HG03025 (cell line): ENCODE data around the gene ZNF492.
"Not testable (repeated sequence)": the region's sequence is repeated elsewhere in the genome, so short reads cannot be mapped to it uniquely, and the experiment has no call there.

Source experiments
- ATAC-seq: cut with Tn5 transposase; IDR thresholded peaks from one replicate; pipeline ENCODE4 v1.9.1; 2021; ENCODE audit warnings: mild to moderate bottlenecking, moderate library complexity; ENCODE audit not compliant: unreplicated experiment, low FRiP score

ZNF492 gene

DNA sequence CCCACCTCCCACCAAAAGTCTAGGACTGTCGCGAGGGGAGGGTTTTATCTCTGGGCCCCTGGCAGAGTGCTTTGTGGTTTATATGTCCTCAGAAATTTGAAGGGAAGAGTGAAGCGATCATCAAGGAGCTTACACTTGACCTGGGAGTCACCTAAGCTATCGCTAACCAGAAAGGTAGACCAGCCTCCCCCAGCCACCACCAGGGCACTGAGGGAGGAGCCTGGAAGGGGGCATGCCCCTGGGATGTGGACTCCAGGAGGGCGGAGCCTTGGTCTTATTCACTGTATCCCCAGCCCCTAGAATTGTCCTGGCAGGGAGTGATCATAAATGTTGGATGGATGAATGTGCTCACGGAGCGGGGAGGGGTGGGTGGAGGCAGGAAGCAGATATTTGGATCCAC lies 16.9 kb upstream of the ZNF492 start:
- not testable (repeated sequence) for ATAC-seq

DNA sequence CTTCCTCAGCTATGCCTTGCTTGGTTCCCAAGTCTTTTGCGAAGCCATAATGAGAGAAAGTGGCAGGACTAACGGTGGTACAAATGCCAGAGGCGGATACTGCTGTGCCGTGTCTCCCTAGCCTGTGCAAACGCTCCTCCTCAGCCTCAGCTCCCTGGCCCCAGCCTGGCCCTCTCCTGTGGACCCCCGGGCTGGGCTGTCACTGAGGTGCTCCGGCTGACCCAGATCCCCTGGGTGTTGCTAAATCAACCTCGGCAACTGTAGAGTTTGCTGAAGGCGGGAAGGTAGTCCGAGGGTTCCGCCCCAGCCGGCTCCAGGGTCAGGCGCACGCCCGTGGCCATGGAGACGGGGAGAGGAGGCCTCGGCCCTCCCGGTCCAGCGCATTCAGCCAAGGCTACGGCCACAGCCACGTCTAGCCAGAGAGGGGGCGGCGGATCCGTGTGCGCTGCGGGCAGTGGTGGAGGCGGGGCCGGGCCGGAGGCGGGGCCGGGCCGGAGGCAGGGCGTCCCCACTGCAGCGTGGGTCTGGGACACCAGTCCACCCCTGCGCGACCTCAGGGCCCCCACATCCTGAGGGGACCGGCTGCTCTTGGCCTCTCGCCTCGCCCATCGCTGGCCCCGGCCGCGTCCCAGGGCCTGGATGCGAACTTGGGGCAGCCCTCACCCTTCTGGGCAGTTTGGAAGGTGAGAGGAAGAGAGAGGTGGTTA lies 16.4 kb upstream of the ZNF492 start:
- no peak for ATAC-seq

DNA sequence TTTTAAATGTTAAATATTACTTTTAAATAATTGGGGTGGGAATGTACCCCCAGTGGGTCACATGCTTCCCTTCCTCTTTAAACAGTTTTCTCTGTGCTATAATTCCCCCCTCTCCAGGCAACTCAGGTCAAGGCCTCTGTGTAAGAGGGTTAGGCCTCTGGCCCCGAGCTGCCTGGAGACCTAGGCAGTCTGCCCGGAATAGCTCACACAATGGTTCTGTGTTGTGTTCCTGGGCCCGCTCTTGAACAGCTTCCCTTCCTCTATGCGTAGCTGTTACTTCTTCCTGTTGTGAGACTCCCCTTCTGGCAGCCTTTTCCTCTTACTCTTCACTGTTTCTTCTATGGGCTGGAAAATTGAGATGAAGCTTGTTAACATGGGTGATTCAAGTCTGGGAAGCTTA lies 14.8 kb upstream of the ZNF492 start:
- no peak for ATAC-seq

DNA sequence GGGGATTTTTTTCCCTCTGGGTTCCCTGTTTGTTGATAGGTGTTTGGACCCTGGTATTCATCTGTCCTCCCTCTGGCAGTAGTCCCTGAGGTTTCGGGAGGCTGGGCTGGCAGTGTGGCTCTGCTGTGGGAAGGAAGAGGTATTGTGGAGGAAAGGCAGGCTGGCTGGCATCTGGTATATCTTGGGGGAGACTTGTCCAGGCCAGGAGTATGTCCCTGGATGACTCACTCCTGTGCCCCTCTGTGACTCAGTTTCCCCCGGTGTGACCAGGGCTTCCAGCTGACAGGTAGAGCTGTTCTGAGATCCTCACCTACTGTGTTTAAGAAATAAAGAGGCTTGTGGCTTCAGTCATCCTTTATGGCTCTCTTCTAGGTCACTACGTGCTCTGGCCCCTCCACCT lies 14.2 kb upstream of the ZNF492 start:
- ATAC-seq: no peak

DNA sequence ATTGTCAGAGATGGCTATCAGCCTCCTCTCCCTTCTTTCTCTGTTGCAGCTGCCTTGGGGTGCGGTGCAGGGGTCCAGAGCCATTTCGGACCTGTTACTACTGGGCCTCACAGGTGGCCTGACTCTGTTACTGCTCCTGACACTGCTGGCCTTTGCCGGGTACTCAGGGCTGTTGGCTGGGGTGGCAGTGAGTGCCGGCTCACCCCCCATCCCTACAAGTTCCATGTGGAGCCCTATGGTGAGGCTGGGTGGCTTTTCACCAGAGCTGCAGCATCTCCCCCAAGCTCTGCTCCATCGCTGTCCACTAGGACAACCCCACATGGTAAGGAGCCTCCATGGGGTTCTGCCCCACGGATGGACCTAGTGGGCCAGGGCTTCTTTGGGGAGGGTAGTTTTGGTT lies 13.7 kb upstream of the ZNF492 start:
- ATAC-seq: no peak

DNA sequence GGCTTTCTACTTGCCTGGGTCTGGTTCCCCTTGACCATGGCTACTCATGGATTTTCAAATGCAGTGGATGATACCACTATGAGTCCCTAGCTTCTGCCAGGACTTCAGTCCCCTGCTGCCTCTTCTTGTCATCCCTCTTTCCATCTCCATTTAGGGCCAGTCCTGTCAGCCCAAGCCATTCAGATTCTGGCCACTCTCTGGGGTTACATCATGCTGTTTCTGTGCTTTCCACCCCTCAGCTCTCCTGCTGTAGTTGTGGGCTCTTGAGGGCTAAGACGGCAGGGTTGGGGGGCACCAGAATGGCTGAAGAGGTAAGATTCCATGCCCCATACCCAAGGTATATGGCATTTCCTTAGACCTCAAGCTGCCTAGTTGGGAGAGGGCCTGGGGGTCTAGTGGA lies 13.2 kb upstream of the ZNF492 start:
- ATAC-seq: no peak

DNA sequence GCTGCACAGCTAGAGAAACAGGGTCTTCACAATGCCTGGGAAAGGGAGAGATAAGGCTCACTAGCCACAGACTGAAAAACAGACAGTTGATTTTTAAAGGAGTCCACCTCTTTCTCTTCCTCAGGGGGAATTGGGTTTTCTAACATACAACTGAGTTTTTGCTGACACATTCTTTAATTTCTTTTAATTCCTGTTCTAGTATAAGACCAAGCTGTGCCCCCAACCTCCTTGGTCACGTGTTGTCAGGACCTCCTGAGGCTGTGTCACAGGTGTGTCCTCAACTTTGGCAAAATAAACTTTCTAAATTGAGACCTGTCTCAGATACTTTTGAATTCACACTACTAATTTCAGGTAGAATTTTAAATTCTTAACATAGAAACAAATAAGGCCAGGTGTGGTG lies 12.1 kb upstream of the ZNF492 start:
- ATAC-seq: no peak

DNA sequence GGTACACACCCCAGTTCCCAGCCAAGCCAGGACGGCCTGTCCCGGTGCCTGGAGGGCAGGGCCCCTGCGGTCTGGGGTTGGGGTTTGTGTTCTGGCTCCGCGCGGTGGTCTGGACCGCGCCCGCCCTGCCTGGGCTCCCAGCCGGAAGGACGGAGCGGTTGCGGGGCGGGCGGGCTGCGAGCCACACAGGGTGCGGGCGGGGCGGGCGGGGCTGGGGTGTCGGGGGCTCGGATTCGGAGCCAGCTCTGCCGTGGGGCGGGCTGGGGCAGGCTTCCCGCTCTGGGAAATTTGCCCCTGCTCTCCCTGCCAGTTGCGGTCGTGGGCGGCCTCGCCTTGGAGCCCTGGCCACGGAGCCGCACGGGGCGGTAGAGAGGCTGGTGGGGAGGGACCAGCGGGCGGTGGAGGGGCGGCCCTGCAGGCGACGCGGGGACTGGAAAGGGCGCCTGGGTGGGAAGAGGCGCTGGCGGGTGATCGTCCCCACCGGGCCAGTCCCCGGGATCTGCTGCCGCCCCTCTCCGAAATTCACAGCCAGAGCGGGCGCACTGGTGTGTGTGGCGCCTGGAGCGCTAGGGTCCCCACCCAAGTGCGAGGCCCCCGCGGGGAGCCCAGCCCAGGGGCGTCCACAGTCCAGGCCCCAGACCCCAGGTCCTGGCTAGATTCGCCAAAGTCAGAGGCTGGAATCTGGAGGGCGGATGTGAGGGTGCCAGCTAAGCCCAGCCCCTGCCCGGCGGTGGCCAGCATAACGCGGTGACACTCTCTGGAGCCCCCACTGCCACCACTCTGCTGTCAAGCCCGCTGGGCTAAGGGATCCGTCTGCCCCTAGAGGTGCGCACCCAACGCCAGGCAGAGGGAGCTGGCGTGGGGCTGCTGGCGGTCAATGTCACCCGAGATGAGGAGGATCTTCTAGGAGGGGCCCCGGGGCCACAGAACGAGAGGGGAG lies 11.0 kb upstream of the ZNF492 start:
- no peak for ATAC-seq

DNA sequence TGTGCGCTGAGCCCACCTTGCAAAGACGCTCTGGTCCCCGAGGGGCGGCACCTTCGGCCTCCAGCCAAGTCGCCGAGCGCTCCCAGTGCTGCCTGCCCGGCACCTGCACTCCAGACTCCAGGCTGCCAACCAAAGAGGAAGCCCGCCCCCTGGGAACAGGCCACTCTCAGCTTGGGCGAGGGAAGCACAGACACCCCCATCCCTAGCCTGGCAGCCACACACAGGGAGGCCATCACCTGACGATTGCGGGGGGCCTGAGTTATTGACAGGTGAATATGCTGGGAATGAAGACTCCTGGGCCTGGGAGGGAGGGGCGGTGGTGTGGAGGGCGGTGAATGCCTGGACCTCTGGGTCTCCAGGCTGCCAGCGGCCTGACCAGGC lies 10.3 kb upstream of the ZNF492 start:
- no peak for ATAC-seq

DNA sequence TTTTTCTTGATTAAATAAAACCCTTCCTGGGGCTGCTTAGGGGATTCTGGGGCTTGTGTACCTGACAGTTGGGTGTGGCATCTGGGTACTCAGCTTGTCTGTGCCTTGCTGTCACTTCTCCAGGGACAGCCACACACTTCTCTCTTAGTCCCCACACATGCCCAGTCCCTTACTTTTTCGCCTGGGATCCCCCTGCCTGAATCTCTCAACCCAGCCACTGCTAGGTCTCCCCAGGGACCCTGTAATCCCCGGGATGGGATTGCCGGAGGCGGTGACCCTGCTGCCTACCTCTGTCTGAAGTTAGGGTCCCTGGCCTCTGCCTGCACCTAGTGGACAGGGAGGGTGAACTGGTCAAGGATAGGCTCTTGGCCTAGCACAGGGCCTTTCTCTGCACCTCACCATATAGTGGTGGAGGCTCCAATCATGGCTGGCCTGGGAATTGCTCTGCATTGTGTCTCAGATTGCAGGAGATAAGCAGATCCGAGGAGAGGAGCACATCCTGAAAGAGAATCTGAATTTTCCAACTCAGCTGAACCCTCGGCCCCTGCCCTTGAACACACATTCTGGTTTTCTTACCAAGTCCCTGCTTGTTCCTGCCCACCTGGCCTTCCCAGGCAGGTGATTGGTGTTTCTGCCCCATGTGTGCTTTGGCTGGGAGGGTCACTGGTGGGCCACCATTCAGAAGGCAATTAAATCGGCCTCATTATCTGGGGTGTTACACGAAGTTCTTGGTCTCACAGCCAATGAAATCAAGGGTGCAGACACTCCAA lies 8.7 kb upstream of the ZNF492 start:
- ATAC-seq: no peak

DNA sequence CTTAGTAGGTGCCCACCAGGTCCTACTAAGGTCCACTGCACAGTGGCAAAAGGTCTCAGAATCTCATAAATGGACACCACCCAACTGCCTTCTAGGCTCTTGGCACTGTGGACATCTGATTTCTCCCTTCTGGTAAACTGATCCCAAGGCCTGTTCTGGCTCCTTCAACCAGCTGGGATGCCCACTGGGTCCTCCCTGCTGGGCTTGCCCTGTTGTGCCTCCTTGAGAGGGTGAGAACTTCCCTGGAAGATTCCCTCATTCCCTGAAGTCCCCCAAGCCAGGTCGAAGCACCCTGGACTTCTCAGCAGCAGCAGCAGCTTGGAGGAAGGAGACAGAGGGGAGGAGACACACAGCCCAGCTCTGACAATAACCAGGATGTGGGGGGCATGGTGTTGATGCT lies 6.6 kb upstream of the ZNF492 start:
- no peak for ATAC-seq

DNA sequence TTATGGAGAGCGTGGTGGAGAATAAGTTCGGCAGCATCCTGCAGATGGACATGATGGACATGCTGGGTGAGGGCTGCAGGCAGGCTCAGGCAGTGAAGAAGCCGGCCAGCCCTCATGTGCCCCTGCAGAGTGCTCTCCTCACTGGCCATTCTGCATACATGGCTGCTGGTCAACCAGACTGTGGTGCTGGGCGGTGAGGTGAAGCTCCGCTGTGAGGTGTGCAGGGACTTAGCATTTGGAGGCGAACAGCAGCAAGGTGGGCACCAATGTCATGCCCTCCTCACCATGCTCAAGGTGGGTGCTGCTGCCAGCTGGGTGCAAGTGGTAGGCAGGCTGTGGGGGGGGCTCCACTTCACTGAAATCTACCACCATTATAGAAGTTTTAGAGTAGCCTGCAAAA lies 5.7 kb upstream of the ZNF492 start:
- ATAC-seq: no peak

DNA sequence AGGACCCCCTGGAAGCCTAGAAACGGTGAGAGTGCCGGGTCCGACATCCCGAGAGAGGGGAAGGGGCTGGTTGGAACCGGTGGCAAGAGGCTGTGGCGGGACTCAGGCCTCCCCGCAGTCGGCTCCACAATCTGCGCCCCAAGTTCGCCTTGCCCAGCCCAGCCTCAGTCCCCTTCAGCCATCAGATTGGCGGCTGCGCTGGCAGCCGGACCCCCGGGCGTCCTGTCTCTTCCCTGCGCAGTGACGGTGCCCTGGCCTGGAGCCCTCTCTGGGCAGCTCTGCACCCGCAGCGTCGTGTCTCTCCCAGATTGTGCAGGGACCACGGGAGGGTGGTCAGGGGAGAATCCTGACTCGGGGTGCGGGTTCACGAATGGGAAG lies 315 bp downstream of the ZNF492 start:
- ATAC-seq: no peak

DNA sequence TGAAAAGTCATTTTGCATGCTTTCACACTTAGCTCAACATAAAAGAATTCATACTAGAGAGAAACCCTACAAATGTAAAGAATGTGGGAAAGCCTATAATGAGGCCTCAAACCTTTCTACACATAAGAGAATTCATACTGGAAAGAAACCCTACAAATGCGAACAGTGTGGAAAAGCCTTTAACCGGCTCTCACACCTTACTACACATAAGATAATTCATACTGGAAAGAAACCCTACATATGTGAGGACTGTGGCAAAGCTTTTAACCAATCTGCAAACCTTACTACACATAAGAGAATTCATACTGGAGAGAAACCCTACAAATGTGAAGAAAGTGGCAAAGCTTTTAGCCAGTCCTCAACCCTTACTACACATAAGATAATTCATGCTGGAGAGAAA lies 51.4 kb downstream of the ZNF492 start:
- not testable (repeated sequence) for ATAC-seq

DNA sequence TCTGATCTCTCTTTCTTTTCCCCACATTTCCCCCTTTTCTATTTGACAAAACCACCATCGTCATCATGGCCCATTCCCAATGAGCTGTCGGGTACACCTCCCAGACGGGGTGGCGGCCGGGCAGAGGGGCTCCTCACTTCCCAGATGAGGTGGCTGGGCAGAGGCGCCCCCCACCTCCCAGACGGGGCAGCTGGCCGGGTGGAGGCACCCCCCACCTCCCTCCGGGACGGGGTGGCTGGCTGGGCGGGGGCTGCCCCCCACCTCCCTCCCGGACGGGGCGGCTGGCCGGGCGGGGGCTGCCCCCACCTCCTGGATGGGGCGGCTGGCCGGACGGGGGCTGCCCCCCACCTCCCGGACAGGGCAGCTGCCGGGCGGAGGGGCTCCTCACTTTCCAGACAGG lies 68.5 kb downstream of the ZNF492 start:
- not testable (repeated sequence) for ATAC-seq

DNA sequence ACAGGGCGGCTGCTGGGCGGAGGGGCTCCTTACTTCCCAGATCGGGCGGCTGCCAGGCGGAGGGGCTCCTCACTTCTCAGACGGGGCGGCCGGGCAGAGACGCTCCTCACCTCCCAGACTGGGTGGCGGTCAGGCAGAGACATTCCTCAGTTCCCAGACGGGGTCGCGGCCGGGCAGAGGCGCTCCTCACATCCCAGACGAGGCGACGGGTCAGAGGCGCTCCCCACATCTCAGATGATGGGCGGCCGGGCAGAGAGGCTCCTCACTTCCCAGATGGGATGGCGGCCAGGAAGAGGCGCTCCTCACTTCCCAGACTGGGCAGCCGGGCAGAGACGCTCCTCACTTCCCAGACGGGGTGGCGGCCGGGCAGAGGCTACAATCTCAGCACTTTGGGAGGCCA lies 69.0 kb downstream of the ZNF492 start:
- not testable (repeated sequence) for ATAC-seq

DNA sequence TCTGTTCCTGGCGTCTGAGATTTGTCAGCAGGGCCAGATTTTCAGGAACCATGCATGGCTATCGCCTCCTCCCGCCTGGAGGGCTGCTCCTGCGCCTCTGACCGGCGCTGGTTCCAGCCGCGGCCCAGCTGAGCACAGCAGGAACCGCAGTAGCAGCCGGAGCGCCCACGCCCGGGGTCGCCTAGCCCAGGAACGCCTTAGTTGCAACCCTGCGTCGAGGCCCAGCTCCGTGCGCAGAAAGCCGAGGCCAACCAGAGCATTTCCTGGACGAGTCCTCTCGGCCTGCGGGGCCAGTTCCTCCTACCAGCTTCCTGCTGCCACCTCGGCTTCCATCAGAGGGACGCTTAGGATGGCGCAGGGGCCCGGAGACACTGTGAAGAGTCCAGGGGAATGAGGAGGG lies 74.9 kb downstream of the ZNF492 start:
- no peak for ATAC-seq
